ENCODE results near the gene CACNB2. TPM values are rescaled to one million over a fixed set of nuclear protein-coding genes. Genes with fewer than 3 reads are reported as not detected.

Gene CACNB2
- total RNA-seq, 1 experiment from 2014 or later: not detected

- CTCF ChIA-PET: no interaction called here
- intact Hi-C loops (cut with micrococcal nuclease; ENCODE audit: unreplicated experiment): no loop called here
- no TSS peak for BruUV-seq (replicated peaks)
Observed at GRCh38 chr10:18549105-18549504, 408.9 kb downstream of the CACNB2 start.

DNA sequence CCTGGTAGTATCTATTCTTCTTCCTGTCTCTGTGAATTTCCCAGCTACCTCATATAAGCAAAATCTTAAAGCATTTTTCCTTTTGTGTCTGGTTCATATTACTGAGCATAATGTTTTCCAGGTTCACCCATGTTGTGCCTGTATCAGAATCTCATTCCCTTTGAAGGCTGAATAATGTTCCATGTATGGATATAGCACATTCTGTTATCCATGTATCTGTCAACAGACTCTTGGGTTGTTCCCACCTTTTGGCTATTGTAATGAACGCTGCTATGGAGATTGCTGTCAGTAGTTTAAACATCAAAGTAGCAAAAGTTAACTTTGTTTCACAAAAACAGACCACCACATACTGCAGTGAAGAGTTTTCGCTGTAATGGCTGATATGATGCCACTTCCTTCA, 411.2 kb downstream of the CACNB2 start:
- intact Hi-C loops (cut with micrococcal nuclease; ENCODE audit: unreplicated experiment) (no loop called here), in situ Hi-C loops (cut with HindIII; ENCODE audit: low pct_unique_long_range_greater_than_20kb, low sequenced_read_pairs) (no loop called here)
- H3K9me3 ChIP-seq (ENCODE audit: control insufficient read depth, insufficient read depth, low read depth, low read length): no peaks in the 10 kb centered on the region
- ATAC-seq (no peak), DNase-seq (ENCODE audit: low read depth, low spot score) (no peak)
- H3K4me3 ChIP-seq (ENCODE audit: low read depth in 2 of 2, low read length in 2 of 2): no peak overlapping the region
- no peaks in the 10 kb centered on the region for H3K27me3 ChIP-seq (ENCODE audit: control insufficient read depth, insufficient read depth, low read length)
- BruUV-seq (replicated peaks): no TSS peak
- ChIA-PET CTCF (no interaction called here), POLR2A (no interaction called here)
- no peaks in the 10 kb centered on the region for H3K4me1 ChIP-seq (ENCODE audit: control insufficient read depth, insufficient read depth, low read length)
- TF ChIP-seq SIN3A (IDR thresholded peaks at IDR 0.05; ENCODE audit: borderline replicate concordance, insufficient read depth, low read depth, low read length): no peak
- TF ChIP-seq, protein P1, sequence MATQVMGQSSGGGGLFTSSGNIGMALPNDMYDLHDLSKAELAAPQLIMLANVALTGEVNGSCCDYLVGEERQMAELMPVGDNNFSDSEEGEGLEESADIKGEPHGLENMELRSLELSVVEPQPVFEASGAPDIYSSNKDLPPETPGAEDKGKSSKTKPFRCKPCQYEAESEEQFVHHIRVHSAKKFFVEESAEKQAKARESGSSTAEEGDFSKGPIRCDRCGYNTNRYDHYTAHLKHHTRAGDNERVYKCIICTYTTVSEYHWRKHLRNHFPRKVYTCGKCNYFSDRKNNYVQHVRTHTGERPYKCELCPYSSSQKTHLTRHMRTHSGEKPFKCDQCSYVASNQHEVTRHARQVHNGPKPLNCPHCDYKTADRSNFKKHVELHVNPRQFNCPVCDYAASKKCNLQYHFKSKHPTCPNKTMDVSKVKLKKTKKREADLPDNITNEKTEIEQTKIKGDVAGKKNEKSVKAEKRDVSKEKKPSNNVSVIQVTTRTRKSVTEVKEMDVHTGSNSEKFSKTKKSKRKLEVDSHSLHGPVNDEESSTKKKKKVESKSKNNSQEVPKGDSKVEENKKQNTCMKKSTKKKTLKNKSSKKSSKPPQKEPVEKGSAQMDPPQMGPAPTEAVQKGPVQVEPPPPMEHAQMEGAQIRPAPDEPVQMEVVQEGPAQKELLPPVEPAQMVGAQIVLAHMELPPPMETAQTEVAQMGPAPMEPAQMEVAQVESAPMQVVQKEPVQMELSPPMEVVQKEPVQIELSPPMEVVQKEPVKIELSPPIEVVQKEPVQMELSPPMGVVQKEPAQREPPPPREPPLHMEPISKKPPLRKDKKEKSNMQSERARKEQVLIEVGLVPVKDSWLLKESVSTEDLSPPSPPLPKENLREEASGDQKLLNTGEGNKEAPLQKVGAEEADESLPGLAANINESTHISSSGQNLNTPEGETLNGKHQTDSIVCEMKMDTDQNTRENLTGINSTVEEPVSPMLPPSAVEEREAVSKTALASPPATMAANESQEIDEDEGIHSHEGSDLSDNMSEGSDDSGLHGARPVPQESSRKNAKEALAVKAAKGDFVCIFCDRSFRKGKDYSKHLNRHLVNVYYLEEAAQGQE (IDR thresholded peaks at IDR 0.05; ENCODE audit: insufficient read depth in 1 of 2, low read depth in 2 of 2, low read length in 1 of 2): no peak
- no peak for TF ChIP-seq POLR2AphosphoS5 (IDR thresholded peaks at IDR 0.05; ENCODE audit: low read depth, low read length)
- TF ChIP-seq, protein P2, sequence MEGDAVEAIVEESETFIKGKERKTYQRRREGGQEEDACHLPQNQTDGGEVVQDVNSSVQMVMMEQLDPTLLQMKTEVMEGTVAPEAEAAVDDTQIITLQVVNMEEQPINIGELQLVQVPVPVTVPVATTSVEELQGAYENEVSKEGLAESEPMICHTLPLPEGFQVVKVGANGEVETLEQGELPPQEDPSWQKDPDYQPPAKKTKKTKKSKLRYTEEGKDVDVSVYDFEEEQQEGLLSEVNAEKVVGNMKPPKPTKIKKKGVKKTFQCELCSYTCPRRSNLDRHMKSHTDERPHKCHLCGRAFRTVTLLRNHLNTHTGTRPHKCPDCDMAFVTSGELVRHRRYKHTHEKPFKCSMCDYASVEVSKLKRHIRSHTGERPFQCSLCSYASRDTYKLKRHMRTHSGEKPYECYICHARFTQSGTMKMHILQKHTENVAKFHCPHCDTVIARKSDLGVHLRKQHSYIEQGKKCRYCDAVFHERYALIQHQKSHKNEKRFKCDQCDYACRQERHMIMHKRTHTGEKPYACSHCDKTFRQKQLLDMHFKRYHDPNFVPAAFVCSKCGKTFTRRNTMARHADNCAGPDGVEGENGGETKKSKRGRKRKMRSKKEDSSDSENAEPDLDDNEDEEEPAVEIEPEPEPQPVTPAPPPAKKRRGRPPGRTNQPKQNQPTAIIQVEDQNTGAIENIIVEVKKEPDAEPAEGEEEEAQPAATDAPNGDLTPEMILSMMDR (IDR thresholded peaks at IDR 0.05): no peak
- TF ChIP-seq TCF7L2 (IDR thresholded peaks at IDR 0.05; ENCODE audit: low read depth, low read length): no peak
- no peaks in the 10 kb centered on the region for H3K36me3 ChIP-seq (ENCODE audit: control insufficient read depth, insufficient read depth, low read length)
- H3K27ac ChIP-seq (ENCODE audit: low read length): no peak overlapping the region

More at GRCh38 chr10:18549105-18549504, 408.9 kb downstream of the CACNB2 start:
- Histone ChIP-seq H3K9me3 (ENCODE audit: control insufficient read depth, insufficient read depth, low read depth, low read length) (no peaks in the 10 kb centered on the region), H3K36me3 (ENCODE audit: control insufficient read depth, insufficient read depth, low read length) (no peaks in the 10 kb centered on the region), H3K4me1 (ENCODE audit: control insufficient read depth, insufficient read depth, low read length) (no peaks in the 10 kb centered on the region), H3K27me3 (ENCODE audit: control insufficient read depth, insufficient read depth, low read length) (no peaks in the 10 kb centered on the region), H3K4me3 (ENCODE audit: low read depth in 2 of 2, low read length in 2 of 2) (no peak overlapping the region), H3K27ac (ENCODE audit: low read length) (no peak overlapping the region)
- ATAC-seq (no peak), DNase-seq (ENCODE audit: low read depth, low spot score) (no peak)
- no peak for TF ChIP-seq POLR2AphosphoS5 (IDR thresholded peaks at IDR 0.05; ENCODE audit: low read depth, low read length)
- no peak for TF ChIP-seq TCF7L2 (IDR thresholded peaks at IDR 0.05; ENCODE audit: low read depth, low read length)
- TF ChIP-seq, protein P2 (IDR thresholded peaks at IDR 0.05): no peak
- TF ChIP-seq, protein P1 (IDR thresholded peaks at IDR 0.05; ENCODE audit: insufficient read depth in 1 of 2, low read depth in 2 of 2, low read length in 1 of 2): no peak
- TF ChIP-seq SIN3A (IDR thresholded peaks at IDR 0.05; ENCODE audit: borderline replicate concordance, insufficient read depth, low read depth, low read length): no peak
- POLR2A ChIA-PET: no interaction called here
- in situ Hi-C loops (cut with HindIII; ENCODE audit: low pct_unique_long_range_greater_than_20kb, low sequenced_read_pairs): no loop called here

All from Panc1 (cell line).